GM21526 (cell line): ENCODE results near the gene DCP1A.

Experiments used
- ATAC-seq: cut with Tn5 transposase; IDR thresholded peaks from one replicate; pipeline ENCODE4 v1.9.1; 2021; ENCODE audit warnings: moderate library complexity; ENCODE audit not compliant: unreplicated experiment, low FRiP score

Gene DCP1A

DNA sequence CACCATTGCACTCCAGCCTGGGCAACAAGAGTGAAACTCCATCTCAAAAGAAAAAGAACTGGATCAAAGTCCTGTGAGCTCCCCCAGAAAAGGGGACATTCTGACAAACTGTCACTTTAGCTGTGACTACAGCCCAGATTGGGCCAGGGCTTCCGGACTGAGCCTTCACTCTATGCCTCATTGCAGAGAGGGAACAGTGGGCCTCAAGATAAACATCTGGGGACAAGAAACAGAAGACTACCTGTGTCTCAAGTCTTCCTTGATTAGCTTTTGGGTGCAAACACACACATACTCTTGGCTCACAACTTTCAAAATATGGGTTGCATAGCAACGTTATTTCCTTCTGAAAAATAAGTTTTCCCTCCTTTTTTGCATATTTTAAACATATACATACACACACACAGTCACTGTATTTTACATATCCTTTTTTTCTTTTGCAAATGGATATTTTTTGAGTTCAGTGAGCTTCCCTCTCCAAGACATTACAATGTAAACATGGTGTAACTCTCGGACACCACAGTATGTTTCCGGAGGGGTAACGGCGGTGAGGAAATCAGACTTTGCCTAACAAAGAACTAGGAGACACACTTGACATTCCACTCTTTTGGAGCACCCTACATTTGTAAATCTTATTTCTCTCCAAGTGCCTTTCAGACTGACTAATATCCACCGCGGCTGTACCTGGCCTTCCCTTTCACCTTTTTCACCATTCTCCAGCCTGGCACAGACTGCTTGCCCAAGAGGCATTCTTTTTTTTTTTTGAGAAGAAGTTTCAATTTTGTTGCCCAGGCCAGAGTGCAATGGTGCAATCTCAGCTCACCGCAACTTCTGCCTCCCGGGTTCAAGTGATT lies 95.0 kb downstream of the DCP1A start:
- ATAC-seq: no peak

DNA sequence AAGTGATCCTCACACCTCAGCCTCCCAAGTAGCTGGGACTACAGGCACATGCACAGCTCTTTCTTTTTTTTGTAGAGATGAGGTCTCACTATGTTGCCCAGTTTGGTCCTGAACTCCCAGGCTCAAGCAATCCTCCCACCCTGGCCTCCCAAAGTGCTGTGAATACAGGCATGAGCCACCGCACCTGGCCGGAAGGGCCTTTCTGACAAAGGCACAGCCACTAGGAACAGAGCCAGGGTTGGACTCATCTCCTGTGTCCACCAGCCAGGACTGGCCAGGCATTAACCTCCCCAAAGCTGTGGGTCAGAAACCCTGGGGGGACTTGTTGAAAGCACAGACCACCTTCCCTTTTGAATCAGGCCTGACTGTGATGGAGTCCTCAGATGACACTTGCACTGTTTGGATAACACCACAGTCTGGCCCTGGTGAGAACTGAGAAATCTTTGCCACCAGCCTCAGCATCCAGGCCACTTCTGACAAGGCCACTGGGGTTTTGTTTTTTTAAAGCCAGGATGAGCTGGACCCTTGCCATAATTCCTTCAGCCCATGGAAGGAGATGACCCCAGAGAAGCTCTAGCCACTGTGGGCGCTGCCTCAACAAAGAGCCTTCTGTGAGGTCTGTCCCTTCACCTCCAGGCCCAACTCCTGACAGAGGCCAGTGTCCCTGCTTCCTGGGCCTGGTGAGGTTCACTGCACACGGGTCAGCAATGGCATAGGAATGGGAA lies 96.3 kb downstream of the DCP1A start:
- no peak for ATAC-seq

GRCh38 chr3:53250453-53250852 lies 96.9 kb downstream of the DCP1A start:
- ATAC-seq: no peak

DNA sequence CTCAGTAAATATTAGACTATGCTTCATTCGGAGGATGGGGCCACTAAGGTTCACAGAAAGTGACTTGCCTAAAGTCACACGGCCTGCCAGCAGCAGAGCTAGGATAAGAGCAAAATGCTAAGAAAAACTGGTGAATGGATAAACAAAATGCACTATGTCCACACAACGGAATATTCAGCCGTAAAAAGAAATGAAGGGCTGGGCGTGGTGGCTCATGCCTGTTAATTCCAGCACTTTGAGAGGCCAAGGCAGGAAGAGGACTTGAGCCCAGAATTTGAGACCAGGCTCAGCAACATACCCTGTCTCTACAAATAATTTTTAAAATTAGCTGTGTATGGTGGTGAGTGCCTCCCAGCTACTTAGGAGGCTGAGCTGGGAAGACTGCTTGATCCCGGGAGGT lies 99.2 kb downstream of the DCP1A start:
- ATAC-seq: no peak

DNA sequence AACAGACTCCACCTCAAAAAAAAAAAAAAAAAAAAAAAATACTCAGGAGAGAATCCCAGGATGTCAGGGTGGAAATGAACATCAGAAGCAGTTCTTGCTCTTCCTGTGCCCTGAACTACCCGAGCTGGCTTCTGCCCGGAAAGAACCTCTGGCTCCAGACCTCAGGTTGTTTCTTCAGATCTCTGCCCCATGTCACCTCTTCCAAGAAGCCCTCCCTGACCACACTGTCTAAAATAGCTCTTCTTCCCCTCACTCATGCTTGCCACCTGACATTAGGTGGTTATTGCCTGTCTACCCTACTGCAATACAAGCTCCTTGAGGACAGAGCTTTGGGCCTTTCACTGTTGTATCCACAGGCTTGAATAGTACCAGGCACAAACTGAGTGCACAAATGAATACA lies 99.7 kb downstream of the DCP1A start:
- no peak for ATAC-seq

DNA sequence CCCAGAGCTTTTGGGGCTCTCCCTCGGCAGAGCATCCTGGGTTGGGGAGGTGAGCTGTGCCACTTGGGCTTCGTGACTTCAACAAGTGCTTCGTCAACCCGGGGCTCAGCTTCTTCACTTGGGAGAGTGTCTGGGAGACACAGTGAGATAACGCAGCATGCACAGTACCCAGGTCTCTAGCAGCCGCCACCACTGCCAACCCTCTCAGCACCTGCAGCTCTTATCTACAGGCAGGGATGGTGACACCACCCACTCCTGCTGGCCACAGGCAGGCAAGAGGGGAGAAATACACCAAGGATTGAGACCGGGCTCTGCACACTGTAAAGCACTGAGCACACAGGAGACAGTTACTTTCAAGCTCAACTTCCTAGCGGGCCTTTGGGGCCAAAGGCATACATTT lies 103.1 kb downstream of the DCP1A start:
- no peak for ATAC-seq

DNA sequence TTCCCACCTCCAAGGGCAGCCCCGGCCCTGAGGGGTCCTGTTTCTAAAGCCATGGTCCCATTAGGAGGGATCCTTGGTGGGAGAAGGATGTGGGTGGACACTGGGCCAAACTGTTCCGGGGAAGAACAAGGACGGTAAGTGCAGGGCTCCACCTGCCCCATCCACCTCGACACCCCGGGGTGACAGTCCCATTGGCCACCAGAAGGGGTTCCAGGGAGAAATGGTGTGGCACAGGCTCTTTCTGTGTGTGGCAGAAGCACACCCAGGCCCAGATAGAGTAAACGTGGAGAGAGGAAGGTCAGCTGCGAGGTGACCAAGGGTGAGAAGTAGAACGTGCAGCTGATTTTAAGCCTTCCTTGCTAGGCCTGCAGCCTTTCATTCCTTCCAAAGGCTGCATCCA lies 103.6 kb downstream of the DCP1A start:
- ATAC-seq: no peak

DNA sequence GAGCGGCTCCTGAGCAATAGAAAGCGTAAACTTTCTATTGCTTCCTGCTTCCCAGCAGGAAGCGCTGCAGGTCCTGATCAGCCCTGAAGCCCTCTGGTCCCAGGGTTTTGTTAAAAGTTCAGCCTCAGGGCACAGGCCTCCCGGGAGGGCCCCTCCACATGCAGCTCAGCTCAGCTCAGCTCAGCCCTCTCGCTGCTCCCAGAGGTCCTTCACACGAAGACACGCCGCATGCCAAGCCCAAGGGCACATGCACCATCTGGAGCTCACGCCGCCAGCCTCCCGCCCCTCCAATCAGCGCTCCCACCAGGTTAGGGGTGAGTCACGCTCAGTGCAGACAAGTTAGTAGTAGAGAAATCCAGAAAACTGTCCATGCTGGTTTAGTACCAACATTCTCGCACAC lies 104.2 kb downstream of the DCP1A start:
- ATAC-seq: no peak

DNA sequence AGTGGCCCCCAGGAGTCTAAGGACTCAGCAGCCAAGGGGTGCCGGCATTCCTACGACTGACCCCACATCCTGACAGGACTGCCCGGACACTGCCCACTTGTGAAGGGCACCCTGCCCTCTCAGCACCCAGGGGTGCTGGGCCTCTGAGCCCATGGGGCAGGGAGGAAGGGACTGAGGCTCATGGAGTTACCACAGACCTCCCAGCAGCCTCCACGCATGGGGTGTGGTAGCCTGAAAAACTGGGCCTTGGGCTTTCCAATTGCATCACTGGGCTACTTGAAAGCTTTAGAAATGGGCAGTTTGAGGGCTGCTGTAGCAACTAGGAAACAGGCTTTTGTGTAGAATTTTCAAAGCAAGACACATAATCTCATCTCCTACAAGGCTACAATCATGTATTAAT lies 104.7 kb downstream of the DCP1A start:
- no peak for ATAC-seq

GRCh38 chr3:53242155-53242554 lies 105.2 kb downstream of the DCP1A start:
- ATAC-seq: no peak

DNA sequence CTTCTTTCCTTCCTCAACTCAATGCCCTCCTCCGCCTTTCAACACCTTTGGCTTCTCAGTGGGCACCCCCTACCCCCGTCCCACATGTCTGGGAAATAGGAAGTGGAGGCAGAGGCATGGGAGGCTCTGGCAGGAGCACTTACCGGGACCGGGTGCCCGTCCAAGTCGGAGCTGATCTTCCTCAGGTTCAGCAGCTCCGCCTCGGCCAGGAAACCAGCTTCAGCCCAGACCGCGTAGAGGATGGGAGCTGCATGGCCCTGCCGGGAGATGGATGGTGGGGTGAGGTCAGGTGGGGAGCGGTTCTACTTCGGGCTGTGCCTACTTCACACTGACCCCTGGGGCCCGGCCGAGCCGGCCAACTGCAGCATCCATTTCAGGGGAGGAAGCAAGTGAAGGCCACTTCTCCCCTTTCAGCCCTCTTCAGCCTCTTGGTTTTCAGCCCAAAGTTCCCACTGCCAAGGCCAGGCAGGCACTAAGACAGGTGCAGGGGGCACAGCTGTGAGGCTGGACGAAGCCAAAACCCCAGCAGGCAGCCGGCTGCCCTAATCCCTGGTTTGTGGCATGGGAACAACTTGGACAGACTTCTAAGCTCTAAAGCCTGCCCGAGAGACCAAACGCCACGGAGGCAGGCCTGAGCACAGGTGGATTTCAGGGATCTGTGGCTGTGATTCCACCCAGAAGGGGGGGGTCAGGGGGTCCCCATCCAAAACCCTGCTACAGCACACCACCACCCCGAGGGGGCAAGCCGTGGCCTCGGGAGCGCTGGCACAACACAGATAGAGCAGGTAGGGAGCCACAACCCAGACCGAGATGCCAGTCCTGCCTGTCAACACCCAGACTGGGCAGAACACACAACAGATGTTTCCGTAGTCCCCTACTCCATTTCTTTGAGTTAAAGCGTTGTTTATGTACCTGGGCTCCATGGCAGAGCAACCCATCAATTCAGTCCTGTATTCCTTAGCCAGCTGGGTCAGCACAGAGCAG lies 106.1 kb downstream of the DCP1A start:
- ATAC-seq: no peak

DNA sequence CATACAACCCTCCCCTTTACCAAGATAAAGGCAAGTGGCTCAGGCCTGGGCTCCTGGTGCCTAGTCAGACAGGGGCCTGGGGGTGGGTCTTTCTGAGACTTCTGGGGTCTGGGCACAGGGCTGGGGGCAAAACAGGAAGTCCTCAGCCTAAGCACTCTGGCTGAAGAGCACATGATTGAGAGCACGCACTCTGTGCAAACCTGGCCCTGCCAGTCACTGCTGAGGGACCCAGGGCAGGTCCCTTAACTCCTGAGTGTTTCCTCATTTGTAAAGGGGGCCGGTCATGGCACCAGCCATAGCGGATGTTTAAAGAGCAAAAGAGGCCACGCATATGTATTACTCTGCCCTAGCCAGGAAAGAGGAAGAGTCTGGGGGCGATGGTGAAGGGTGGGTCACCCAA lies 107.5 kb downstream of the DCP1A start:
- no peak for ATAC-seq

- no peak for ATAC-seq
These were observed 108.5 kb downstream of the DCP1A start for GRCh38 chr3:53238886-53239285.

- no peak for ATAC-seq
These were observed 109.1 kb downstream of the DCP1A start for GRCh38 chr3:53238051-53238850.

GRCh38 chr3:53236112-53236841 lies 111.1 kb downstream of the DCP1A start:
- ATAC-seq: no peak

GRCh38 chr3:53235545-53235944 lies 111.8 kb downstream of the DCP1A start:
- ATAC-seq: no peak

GRCh38 chr3:53234841-53235232 lies 112.5 kb downstream of the DCP1A start:
- no peak for ATAC-seq

GRCh38 chr3:53234130-53234840 lies 113.1 kb downstream of the DCP1A start:
- ATAC-seq: no peak
